Cardiac fibroblast (primary cell): Measurements from ENCODE around the gene FAM107B.

Experiments
- DNase-seq, 2 donors: peaks; one replicate each; pipeline versions ENCODE4 v3.0.0 to v3.0.0-alpha.2; 2010; ENCODE audit warnings: low read depth in 2 of 2
- H3K4me3 ChIP-seq, 2 donors: replicated peaks in 1 of 2; 1 replicate in 1 of 2; 2 replicates in 1 of 2; pipeline ENCODE4 v1.5.1; 2011; ENCODE audit warnings: low read depth in 2 of 2, low read length in 2 of 2, mild to moderate bottlenecking in 2 of 2, moderate library complexity in 1 of 2
- CTCF ChIP-seq: IDR thresholded peaks from one replicate; pipeline ENCODE4 v1.5.1; 2011; ENCODE audit warnings: low read depth, mild to moderate bottlenecking, low read length, inconsistent platforms

Gene FAM107B

GRCh38 chr10:14530465-14530864 is 244.2 kb downstream of the FAM107B start:
- no peak for TF ChIP-seq CTCF
- H3K4me3 ChIP-seq = no peak overlapping the region
- no peak for DNase-seq

GRCh38 chr10:14529351-14529750 is 245.3 kb downstream of the FAM107B start:
- H3K4me3 ChIP-seq = no peak overlapping the region
- DNase-seq = no peak
- TF ChIP-seq CTCF = no peak

- no peak for DNase-seq
- TF ChIP-seq CTCF = no peak
- no peak overlapping the region for H3K4me3 ChIP-seq
Measured at GRCh38 chr10:14528450-14528849, 246.2 kb downstream of the FAM107B start.

- TF ChIP-seq CTCF = no peak
- no peak overlapping the region for H3K4me3 ChIP-seq
- peak in 1 of 2 donors; percentile 36 for DNase-seq
Measured at GRCh38 chr10:14527915-14528314, 246.8 kb downstream of the FAM107B start.

GRCh38 chr10:14527134-14527844 is 247.4 kb downstream of the FAM107B start:
- DNase-seq = no peak
- no peak for TF ChIP-seq CTCF
- no peak overlapping the region for H3K4me3 ChIP-seq

- no peak for TF ChIP-seq CTCF
- H3K4me3 ChIP-seq = no peak overlapping the region
- DNase-seq = no peak
Measured at GRCh38 chr10:14526326-14526725, 248.4 kb downstream of the FAM107B start.

- no peak for TF ChIP-seq CTCF
- peak in 1 of 2 donors; percentile 14 for DNase-seq
- H3K4me3 ChIP-seq = no peak overlapping the region
Measured at GRCh38 chr10:14524691-14525324, 249.9 kb downstream of the FAM107B start.
